Fibroblast of the aortic adventitia (primary cell): ENCODE results near the gene ADD2. TPM values are rescaled to one million over a fixed set of nuclear protein-coding genes. Genes with fewer than 3 reads are reported as not detected.

Source experiments
- DNase-seq: peaks from one replicate; pipeline ENCODE4 v3.0.0-alpha.2; 2010; ENCODE audit warnings: low read depth
- H3K4me3 ChIP-seq: 2 replicates; pipeline ENCODE4 v1.5.1; 2011; ENCODE audit warnings: low read depth, mild to moderate bottlenecking, control low read depth, low read length, moderate library complexity
- total RNA-seq: library from RNA; depleted of rRNA; stranded (reverse); fragments of >200 nt; gene quantifications from 2 replicates; pipeline ENCODE4 v1.2.3, GENCODE V29; 2012; ENCODE audit warnings: low replicate concordance
- TF ChIP-seq, protein P1 (sequence below): IDR thresholded peaks from 2 replicates; pipeline ENCODE4 v1.5.1; 2011; ENCODE audit warnings: mild to moderate bottlenecking, low read length, control low read depth, inconsistent platforms; ENCODE audit not compliant: insufficient read depth

Gene ADD2
- total RNA-seq, 1 donor = 0.36 TPM

DNA sequence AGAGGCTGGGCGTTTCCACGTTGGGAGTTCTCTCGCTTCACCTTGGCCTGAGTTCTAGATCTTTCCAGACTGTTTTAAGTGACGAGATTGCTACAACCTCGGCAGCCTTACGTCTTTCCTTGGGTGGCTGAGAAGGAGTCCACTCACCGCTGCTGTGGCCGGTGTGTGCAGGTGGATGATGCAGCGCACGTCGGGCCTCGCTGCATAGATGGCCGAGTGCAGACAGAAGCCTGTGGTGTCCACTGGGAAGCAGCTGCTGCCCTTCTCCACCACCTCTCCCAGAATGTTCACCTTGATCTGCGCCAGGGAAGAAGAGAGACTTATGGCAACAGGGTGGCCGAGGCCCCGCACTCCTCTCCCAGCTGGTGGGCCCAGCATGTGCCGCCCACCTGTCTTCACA, 75.7 kb downstream of the ADD2 start:
- TF ChIP-seq, protein P1, sequence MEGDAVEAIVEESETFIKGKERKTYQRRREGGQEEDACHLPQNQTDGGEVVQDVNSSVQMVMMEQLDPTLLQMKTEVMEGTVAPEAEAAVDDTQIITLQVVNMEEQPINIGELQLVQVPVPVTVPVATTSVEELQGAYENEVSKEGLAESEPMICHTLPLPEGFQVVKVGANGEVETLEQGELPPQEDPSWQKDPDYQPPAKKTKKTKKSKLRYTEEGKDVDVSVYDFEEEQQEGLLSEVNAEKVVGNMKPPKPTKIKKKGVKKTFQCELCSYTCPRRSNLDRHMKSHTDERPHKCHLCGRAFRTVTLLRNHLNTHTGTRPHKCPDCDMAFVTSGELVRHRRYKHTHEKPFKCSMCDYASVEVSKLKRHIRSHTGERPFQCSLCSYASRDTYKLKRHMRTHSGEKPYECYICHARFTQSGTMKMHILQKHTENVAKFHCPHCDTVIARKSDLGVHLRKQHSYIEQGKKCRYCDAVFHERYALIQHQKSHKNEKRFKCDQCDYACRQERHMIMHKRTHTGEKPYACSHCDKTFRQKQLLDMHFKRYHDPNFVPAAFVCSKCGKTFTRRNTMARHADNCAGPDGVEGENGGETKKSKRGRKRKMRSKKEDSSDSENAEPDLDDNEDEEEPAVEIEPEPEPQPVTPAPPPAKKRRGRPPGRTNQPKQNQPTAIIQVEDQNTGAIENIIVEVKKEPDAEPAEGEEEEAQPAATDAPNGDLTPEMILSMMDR = no peak
- no peak for DNase-seq

DNA sequence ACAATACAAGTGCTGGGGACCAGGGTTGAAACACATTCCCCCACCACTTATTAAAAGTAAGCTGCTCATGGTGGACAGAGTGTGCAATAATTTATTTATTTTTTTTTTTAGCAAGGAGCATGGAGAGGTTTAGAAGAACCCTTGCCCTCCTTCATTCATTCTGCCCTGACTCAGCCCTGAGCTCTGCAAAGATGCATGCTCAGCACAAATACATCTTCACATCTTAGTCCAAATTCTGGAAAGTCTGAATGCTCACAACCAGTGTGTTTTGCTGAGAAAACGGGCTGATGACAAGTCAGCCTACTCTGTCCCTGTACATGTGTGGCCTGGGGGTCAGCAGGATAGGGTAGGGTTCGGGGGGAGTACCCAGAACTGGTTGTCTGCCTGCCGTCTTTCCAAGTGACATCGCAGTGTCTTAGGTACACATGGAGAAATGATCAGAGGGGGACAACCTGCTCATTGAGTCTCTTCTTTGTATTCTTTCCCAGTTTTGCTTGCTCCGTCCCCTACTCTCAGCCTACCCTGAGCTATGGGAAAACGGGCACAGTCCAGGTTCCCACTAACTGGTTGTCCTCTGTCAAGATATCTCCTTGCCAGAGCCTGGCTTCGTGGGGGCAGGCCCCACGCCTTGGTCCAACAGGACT, 76.4 kb downstream of the ADD2 start:
- no peak overlapping the region for H3K4me3 ChIP-seq
- no peak for DNase-seq
- TF ChIP-seq, protein P1 = no peak

More for the DNA sequence above, 75.7 kb downstream of the ADD2 start:
- H3K4me3 ChIP-seq = no peak overlapping the region

- TF ChIP-seq, protein P1 = no peak
- no peak for DNase-seq
- H3K4me3 ChIP-seq = no peak overlapping the region
These were observed 77.2 kb downstream of the ADD2 start for GRCh38 chr2:70690846-70691245.

DNA sequence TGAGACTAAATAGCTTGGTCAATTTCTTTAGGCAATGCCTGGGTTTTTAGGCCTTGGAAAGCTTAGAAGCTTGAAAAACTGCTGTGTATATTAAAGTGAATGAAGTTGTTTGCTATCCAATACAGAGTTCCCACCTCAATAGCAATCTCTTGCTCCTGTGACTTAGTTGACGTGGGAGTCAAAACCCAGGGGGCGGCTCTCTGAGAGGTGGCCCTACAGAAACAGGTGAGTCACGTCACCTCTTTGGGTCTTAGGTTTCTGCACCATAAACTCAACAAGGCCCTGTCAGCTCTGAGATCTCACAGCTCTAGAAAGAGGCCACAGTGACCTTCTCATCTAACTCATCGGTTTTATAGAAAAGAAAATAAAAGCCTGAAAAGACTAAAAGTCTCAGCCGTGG, 79.6 kb downstream of the ADD2 start:
- TF ChIP-seq, protein P1 = no peak
- no peak for DNase-seq
- no peak overlapping the region for H3K4me3 ChIP-seq

GRCh38 chr2:70687461-70687795, 80.6 kb downstream of the ADD2 start:
- no peak for DNase-seq
- TF ChIP-seq, protein P1 = no peak
- H3K4me3 ChIP-seq = no peak overlapping the region

DNA sequence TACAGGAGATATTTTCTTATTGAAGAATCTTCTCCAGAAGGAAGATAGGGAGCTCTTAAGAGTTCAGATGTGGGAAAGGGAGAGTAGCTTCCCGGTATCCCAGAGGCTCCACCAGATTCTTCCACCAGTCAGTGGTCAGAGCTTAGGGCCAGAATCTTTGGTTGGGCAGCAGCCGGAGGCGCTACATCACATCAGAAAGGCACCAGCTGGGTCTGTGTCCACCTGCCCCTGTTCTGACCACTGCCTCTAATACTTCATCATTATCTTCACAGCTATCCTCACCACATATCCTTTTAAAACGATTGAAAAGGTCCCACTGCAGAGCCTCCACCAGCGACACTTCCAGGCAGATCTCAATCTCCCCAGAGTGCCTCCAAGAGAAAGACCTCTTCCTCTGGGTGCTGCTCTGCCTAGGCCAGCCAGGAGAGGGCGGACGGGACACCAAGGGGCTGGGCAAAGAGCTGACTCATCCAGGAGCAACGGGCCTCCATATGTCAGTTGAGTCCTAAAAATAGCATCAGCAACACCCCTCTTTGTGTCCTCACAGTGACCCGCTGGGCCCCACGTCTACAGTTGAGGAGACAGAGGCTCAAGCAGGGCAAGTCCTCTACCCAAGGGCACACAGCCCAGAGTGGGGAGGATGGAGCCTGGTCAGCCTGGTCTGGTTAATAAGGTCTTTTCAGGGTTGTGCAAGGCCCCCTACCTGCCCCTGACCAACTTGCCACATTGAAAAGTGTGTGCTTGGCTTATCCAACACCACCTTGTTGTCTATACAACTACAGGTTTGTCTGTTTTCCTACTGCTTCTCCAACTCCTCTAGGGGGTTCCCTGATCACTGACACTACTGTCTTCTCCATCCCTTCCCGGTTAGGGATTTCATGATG, 81.2 kb downstream of the ADD2 start:
- no peak overlapping the region for H3K4me3 ChIP-seq
- TF ChIP-seq, protein P1 = peak; percentile 58
- peak; percentile 58 for DNase-seq

DNA sequence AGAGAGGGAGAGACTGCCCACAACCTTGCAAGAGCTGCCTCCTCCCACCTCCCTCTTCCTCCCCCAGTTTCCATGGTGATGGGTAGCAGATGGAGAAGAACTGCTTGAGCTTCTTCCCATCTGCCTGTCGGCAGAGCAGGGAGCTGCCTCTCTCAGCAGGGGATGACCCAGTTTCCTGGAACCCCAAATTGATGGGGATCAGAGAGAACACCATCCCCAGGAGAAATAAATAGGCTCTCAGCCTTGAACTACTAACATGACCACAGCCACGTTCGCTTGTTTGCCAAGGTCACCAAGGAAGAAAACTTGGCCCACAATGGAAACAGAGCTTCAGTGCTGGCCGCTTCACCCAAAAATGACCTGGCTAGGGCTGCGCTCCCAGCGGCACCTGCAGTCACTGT, 82.2 kb downstream of the ADD2 start:
- DNase-seq = no peak
- TF ChIP-seq, protein P1 = no peak
- no peak overlapping the region for H3K4me3 ChIP-seq
